Measurements from ENCODE around the gene IGFL4. TPM values are rescaled to one million over a fixed set of nuclear protein-coding genes. Genes with fewer than 3 reads are reported as not detected.

Gene IGFL4
- total RNA-seq, 1 donor from 2014 or later: 0.84 TPM

GRCh38 chr19:46068345-46069258 is 27.8 kb upstream of the IGFL4 start:
- Mint-ChIP-seq H3K9me3 (ENCODE audit: low read depth) (no peaks in the 10 kb centered on the region), H3K27me3 (peaks cover 28% of the 10 kb centered on the region), H3K4me3 (ENCODE audit: low read depth) (no peak overlapping the region), H3K27ac (no peak overlapping the region), H3K36me3 (ENCODE audit: insufficient read depth) (no peaks in the 10 kb centered on the region), H3K4me1 (ENCODE audit: low read depth) (no peaks in the 10 kb centered on the region)
- no peak for TF ChIP-seq CTCF (IDR thresholded peaks at IDR 0.05; ENCODE audit: unreplicated experiment)
- no peak for DNase-seq (ENCODE audit: low spot score, unreplicated experiment)

- Mint-ChIP-seq H3K27me3 (peaks cover 26% of the 10 kb centered on the region), H3K36me3 (ENCODE audit: insufficient read depth) (no peaks in the 10 kb centered on the region), H3K4me3 (ENCODE audit: low read depth) (no peak overlapping the region), H3K27ac (no peak overlapping the region), H3K4me1 (ENCODE audit: low read depth) (no peaks in the 10 kb centered on the region), H3K9me3 (ENCODE audit: low read depth) (peaks cover 4% of the 10 kb centered on the region)
- no peak for DNase-seq (ENCODE audit: low spot score, unreplicated experiment)
- TF ChIP-seq CTCF (IDR thresholded peaks at IDR 0.05; ENCODE audit: unreplicated experiment): no peak
Observed at GRCh38 chr19:46067691-46068090, 26.9 kb upstream of the IGFL4 start.

GRCh38 chr19:46066471-46066870 is 25.7 kb upstream of the IGFL4 start:
- no peak overlapping the region for H3K4me3 Mint-ChIP-seq (ENCODE audit: low read depth)
- no peak overlapping the region for H3K27ac Mint-ChIP-seq
- no peaks in the 10 kb centered on the region for H3K36me3 Mint-ChIP-seq (ENCODE audit: insufficient read depth)
- DNase-seq (ENCODE audit: low spot score, unreplicated experiment): no peak
- H3K9me3 Mint-ChIP-seq (ENCODE audit: low read depth): peaks cover 11% of the 10 kb centered on the region
- H3K27me3 Mint-ChIP-seq: peaks cover 22% of the 10 kb centered on the region
- no peaks in the 10 kb centered on the region for H3K4me1 Mint-ChIP-seq (ENCODE audit: low read depth)
- no peak for TF ChIP-seq CTCF (IDR thresholded peaks at IDR 0.05; ENCODE audit: unreplicated experiment)

- H3K9me3 Mint-ChIP-seq (ENCODE audit: low read depth): peaks cover 17% of the 10 kb centered on the region
- H3K27ac Mint-ChIP-seq: no peak overlapping the region
- H3K4me1 Mint-ChIP-seq (ENCODE audit: low read depth): no peaks in the 10 kb centered on the region
- TF ChIP-seq CTCF (IDR thresholded peaks at IDR 0.05; ENCODE audit: unreplicated experiment): no peak
- DNase-seq (ENCODE audit: low spot score, unreplicated experiment): no peak
- no peak overlapping the region for H3K4me3 Mint-ChIP-seq (ENCODE audit: low read depth)
- H3K36me3 Mint-ChIP-seq (ENCODE audit: insufficient read depth): no peaks in the 10 kb centered on the region
- peaks cover 20% of the 10 kb centered on the region for H3K27me3 Mint-ChIP-seq
Observed at GRCh38 chr19:46065486-46066071, 24.8 kb upstream of the IGFL4 start.

GRCh38 chr19:46063201-46063600 is 22.4 kb upstream of the IGFL4 start:
- Mint-ChIP-seq H3K27me3 (peaks cover 20% of the 10 kb centered on the region), H3K36me3 (ENCODE audit: insufficient read depth) (no peaks in the 10 kb centered on the region), H3K27ac (no peak overlapping the region), H3K9me3 (ENCODE audit: low read depth) (peaks cover 24% of the 10 kb centered on the region), H3K4me3 (ENCODE audit: low read depth) (no peak overlapping the region), H3K4me1 (ENCODE audit: low read depth) (no peaks in the 10 kb centered on the region)
- no peak for DNase-seq (ENCODE audit: low spot score, unreplicated experiment)
- no peak for TF ChIP-seq CTCF (IDR thresholded peaks at IDR 0.05; ENCODE audit: unreplicated experiment)

Data from progenitor cell of endocrine pancreas (in vitro differentiated cells).